IMR-90 (cell line): ENCODE data around the gene CADM4. TPM values are rescaled to one million over a fixed set of nuclear protein-coding genes. Genes with fewer than 3 reads are reported as not detected.

Source experiments
- ATAC-seq: fragments of 200-7000 bp; cut with Tn5 transposase; 2 replicates; pipeline ENCODE4 v1.9.1; 2020; ENCODE audit warnings: low read depth, mild to moderate bottlenecking, moderate library complexity
- BruUV-seq: library from RNA; stranded (reverse); fragments of 400-500 nt; replicated peaks from 2 replicates; lab custom pipeline; 2021; lab: Mats Ljungman, UMichigan
- CTCF ChIA-PET: fragments of 300-600 bp; formaldehyde crosslinking; extraction: SDS; loops from one replicate; lab custom pipeline; 2021; ENCODE audit warnings: antibody characterized with exemption; lab: Yijun Ruan, JAX
- POLR2A ChIA-PET: fragments of 300-600 bp; sonication (Branson Sonifier 250); formaldehyde crosslinking; loops from one replicate; lab custom pipeline; 2022; ENCODE audit warnings: antibody characterized with exemption; ENCODE audit not compliant: unreplicated experiment; lab: Charles Lee
- DNase-seq: peaks from one replicate; pipeline ENCODE4 v3.0.0; 2013
- H2AFZ ChIP-seq: replicated peaks from 2 replicates; pipeline ENCODE3; 2013; ENCODE audit warnings: low read length, mild to moderate bottlenecking; ENCODE audit not compliant: poor library complexity
- H2AK5ac ChIP-seq: 2 replicates; pipeline ENCODE4 v1.6.1; 2013; ENCODE audit warnings: low read depth, low read length, inconsistent platforms
- H2AK9ac ChIP-seq: replicated peaks from 2 replicates; pipeline ENCODE3; 2013; ENCODE audit warnings: mild to moderate bottlenecking, low read depth, low read length, moderate library complexity; ENCODE audit not compliant: poor library complexity
- H2BK120ac ChIP-seq: 2 replicates; pipeline ENCODE4 v1.6.1; 2013; ENCODE audit warnings: low read depth, low read length, inconsistent platforms
- H2BK15ac ChIP-seq: 3 replicates; pipeline ENCODE4 v1.6.1; 2013; ENCODE audit warnings: low read depth, low read length, inconsistent platforms
- H2BK20ac ChIP-seq: 2 replicates; pipeline ENCODE4 v1.6.1; 2013; ENCODE audit warnings: low read depth, mild to moderate bottlenecking, inconsistent platforms, low read length, moderate library complexity
- H2BK5ac ChIP-seq: 2 replicates; pipeline ENCODE4 v1.6.1; 2013; ENCODE audit warnings: mild to moderate bottlenecking, low read depth, low read length, inconsistent platforms; ENCODE audit not compliant: poor library complexity, severe bottlenecking
- H3K14ac ChIP-seq: replicated peaks from 2 replicates; pipeline ENCODE4 v1.6.1; 2013; ENCODE audit warnings: low read depth, low read length, inconsistent platforms
- H3K18ac ChIP-seq: 2 replicates; pipeline ENCODE4 v1.6.1; 2013; ENCODE audit warnings: low read depth, low read length, control low read depth
- H3K23ac ChIP-seq: 2 replicates; pipeline ENCODE4 v1.6.1; 2013; ENCODE audit warnings: low read depth, low read length, inconsistent platforms
- H3K27ac ChIP-seq: 2 replicates; pipeline ENCODE4 v1.5.1; 2013; ENCODE audit warnings: mild to moderate bottlenecking, control low read depth, low read length; ENCODE audit not compliant: insufficient read depth
- H3K27me3 ChIP-seq: 2 replicates; pipeline ENCODE4 v1.6.1; 2013; ENCODE audit warnings: low read length; ENCODE audit not compliant: control insufficient read depth, insufficient read depth
- H3K36me3 ChIP-seq: 2 replicates; pipeline ENCODE4 v1.6.1; 2013; ENCODE audit warnings: low read length, mixed read lengths; ENCODE audit not compliant: control insufficient read depth, insufficient read depth
- H3K4ac ChIP-seq: 2 replicates; pipeline ENCODE4 v1.6.1; 2013; ENCODE audit warnings: low read depth, low read length, inconsistent platforms
- H3K4me1 ChIP-seq: 2 replicates; pipeline ENCODE4 v1.6.1; 2013; ENCODE audit warnings: low read length, mixed read lengths; ENCODE audit not compliant: control insufficient read depth, insufficient read depth
- H3K4me2 ChIP-seq: 2 replicates; pipeline ENCODE4 v1.6.1; 2013; ENCODE audit warnings: low read depth, mild to moderate bottlenecking, control low read depth, low read length, moderate library complexity
- H3K4me3 ChIP-seq: 2 replicates; pipeline ENCODE4 v1.5.1; 2013; ENCODE audit warnings: low read depth, mild to moderate bottlenecking, control low read depth, low read length, moderate library complexity; ENCODE audit not compliant: insufficient read depth
- H3K56ac ChIP-seq: 2 replicates; pipeline ENCODE4 v1.6.1; 2013; ENCODE audit warnings: low read length, inconsistent platforms; ENCODE audit not compliant: insufficient read depth; ENCODE audit errors: extremely low read depth
- H3K79me1 ChIP-seq, 2 experiments: 2 replicates each; pipeline ENCODE4 v1.6.1; 2013; ENCODE audit warnings: low read length in 2 of 2, inconsistent platforms in 1 of 2, low read depth in 1 of 2
- H3K9ac ChIP-seq: 2 replicates; pipeline ENCODE4 v1.6.1; 2013; ENCODE audit warnings: low read depth, low read length, control low read depth
- H3K9me1 ChIP-seq: 2 replicates; pipeline ENCODE4 v1.6.1; 2013; ENCODE audit warnings: low read length, inconsistent platforms; ENCODE audit not compliant: insufficient read depth
- H3K9me3 ChIP-seq: 2 replicates; pipeline ENCODE4 v1.6.1; 2013; ENCODE audit warnings: low read length; ENCODE audit not compliant: control insufficient read depth, insufficient read depth
- H4K20me1 ChIP-seq: 2 replicates; pipeline ENCODE4 v1.6.1; 2013; ENCODE audit warnings: low read length, inconsistent platforms; ENCODE audit not compliant: insufficient read depth
- H4K5ac ChIP-seq: 2 replicates; pipeline ENCODE4 v1.6.1; 2013; ENCODE audit warnings: mild to moderate bottlenecking, low read depth, low read length, control low read depth
- H4K8ac ChIP-seq, 2 experiments: 2 replicates each; pipeline ENCODE4 v1.6.1; 2013; ENCODE audit warnings: low read depth in 2 of 2, low read length in 2 of 2, control low read depth in 1 of 2, inconsistent platforms in 1 of 2
- H4K91ac ChIP-seq: 2 replicates; pipeline ENCODE4 v1.6.1; 2013; ENCODE audit warnings: low read depth, low read length, inconsistent platforms; ENCODE audit not compliant: insufficient read depth
- BHLHE40 ChIP-seq: fragments of 150-350 bp; IDR thresholded peaks from 2 replicates; pipeline ENCODE4 v1.6.1; 2016; ENCODE audit warnings: mild to moderate bottlenecking, low read depth, low read length
- CEBPB ChIP-seq: IDR thresholded peaks from 2 replicates; pipeline ENCODE4 v1.6.1; 2012; ENCODE audit warnings: low read depth, low read length, improper control_type of control experiment
- FOS ChIP-seq: fragments of 150-350 bp; IDR thresholded peaks from 2 replicates; pipeline ENCODE4 v1.6.1; 2016; ENCODE audit warnings: low read depth, low read length
- MAFK ChIP-seq: IDR thresholded peaks from 2 replicates; pipeline ENCODE4 v1.6.1; 2012; ENCODE audit warnings: low read depth, low read length, improper control_type of control experiment
- MAZ ChIP-seq: IDR thresholded peaks from 2 replicates; pipeline ENCODE4 v1.6.1; 2012; ENCODE audit warnings: low read depth, mild to moderate bottlenecking, low read length, improper control_type of control experiment, moderate library complexity, borderline replicate concordance
- MXI1 ChIP-seq: IDR thresholded peaks from 2 replicates; pipeline ENCODE4 v1.6.1; 2012; ENCODE audit warnings: low read depth, mild to moderate bottlenecking, low read length, moderate library complexity, borderline replicate concordance
- NFE2L2 ChIP-seq: fragments of 150-350 bp; IDR thresholded peaks from 2 replicates; pipeline ENCODE4 v1.6.1; 2016; ENCODE audit warnings: low read depth, mild to moderate bottlenecking, low read length
- POLR2A ChIP-seq: IDR thresholded peaks from 2 replicates; pipeline ENCODE4 v1.6.1; 2012; ENCODE audit warnings: mild to moderate bottlenecking, low read depth, low read length
- RAD21 ChIP-seq: IDR thresholded peaks from 2 replicates; pipeline ENCODE4 v1.6.1; 2012; ENCODE audit warnings: low read length, improper control_type of control experiment
- SMC3 ChIP-seq: fragments of 150-350 bp; IDR thresholded peaks from 2 replicates; pipeline ENCODE4 v1.6.1; 2016; ENCODE audit warnings: low read depth, mild to moderate bottlenecking, antibody characterized with exemption, low read length, moderate library complexity
- WGBS, 2 experiments: methylation state at CpG; one replicate each; pipeline versions ENCODE4 v1.1.5 to v1.1.7; 2013; ENCODE audit warnings: missing lambda C conversion rate in 2 of 2; ENCODE audit not compliant: insufficient read length in 1 of 2; ENCODE audit errors: extremely low coverage in 2 of 2; 5-methylcytosine and 5-hydroxymethylcytosine counted together
- dilution Hi-C: fragments of 300-500 bp; cut with HindIII; formaldehyde crosslinking; loops from one replicate; pipeline ENCODE4 v1.14.3; 2018; ENCODE audit warnings: low sequenced_read_pairs; ENCODE audit not compliant: unreplicated experiment
- in situ Hi-C: fragments of 300-500 bp; cut with MboI; formaldehyde crosslinking; loops from 3 replicates; pipeline ENCODE4 v1.14.3; 2019; ENCODE audit warnings: low sequenced_read_pairs, inconsistent platforms, mixed read lengths
- intact Hi-C: fragments of 100-400 bp; cut with micrococcal nuclease; formaldehyde crosslinking; loops from 2 replicates; pipeline ENCODE4 v1.10.0; 2022
- polyA plus RNA-seq, 3 experiments: library from polyadenylated mRNA; depleted of rRNA; stranded (reverse); fragments of >200 nt; gene quantifications; 2 replicates each; pipeline ENCODE4 v1.2.3, GENCODE V29; 2012; ENCODE audit warnings: low replicate concordance in 1 of 3
- total RNA-seq: library from RNA; depleted of rRNA; stranded (reverse); fragments of >200 nt; gene quantifications from 2 replicates; pipeline ENCODE4 v1.2.3, GENCODE V29; 2012
- TF ChIP-seq, protein P1 (sequence below): fragments of 150-350 bp; IDR thresholded peaks from 2 replicates; pipeline ENCODE4 v1.6.1; 2017; ENCODE audit warnings: mild to moderate bottlenecking, antibody characterized with exemption, low read length, low read depth
- TF ChIP-seq, protein P2 (sequence below): conservative IDR thresholded peaks from 2 replicates; pipeline ENCODE4 v1.5.1; 2012; ENCODE audit warnings: mild to moderate bottlenecking, low read depth, low read length, improper control_type of control experiment
- TF ChIP-seq, protein P3 (sequence below): fragments of 150-350 bp; IDR thresholded peaks from 2 replicates; pipeline ENCODE4 v1.6.1; 2016; ENCODE audit warnings: low read depth, mild to moderate bottlenecking, low read length, moderate library complexity, borderline replicate concordance

CADM4 gene
- total and polyA plus RNA-seq, 2 of the 4 experiments (the other 2 are of a cell fraction), result 2.0 to 4.9 TPM

DNA sequence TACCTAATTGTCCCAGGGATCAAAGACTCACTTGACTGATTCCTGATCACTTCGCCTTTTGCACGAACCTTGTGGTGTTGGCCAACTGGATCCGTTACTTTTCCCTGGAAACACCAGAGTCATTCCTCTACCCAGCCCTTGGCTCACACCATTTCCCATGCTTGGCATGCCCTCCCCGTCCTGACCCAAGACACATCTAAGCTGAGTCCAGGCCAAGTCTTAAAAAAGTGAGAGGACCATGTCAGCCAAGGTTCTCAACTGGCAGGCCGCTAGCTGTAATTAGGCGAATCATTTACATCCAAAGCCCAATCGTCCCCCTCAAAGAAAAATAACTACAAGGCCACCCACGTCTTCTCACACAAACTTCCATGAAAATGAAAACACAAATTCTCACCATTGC lies 18.8 kb upstream of the CADM4 start:
- peaks cover 65% of the 10 kb centered on the region for H3K36me3 ChIP-seq

More for the DNA sequence above, 18.8 kb upstream of the CADM4 start:
- POLR2A ChIA-PET, result no interaction called here
- Histone ChIP-seq H3K9me1 (peaks cover 7% of the 10 kb centered on the region; the same call in 1 of the 2 replicates), H3K56ac (no peak overlapping the region), H2AFZ (no peak overlapping the region), H2BK5ac (no peak overlapping the region), H3K23ac (no peak overlapping the region), H3K27me3 (no peaks in the 10 kb centered on the region), H3K14ac (no peak overlapping the region), H3K79me1 (peaks cover 39 to 65% of the 10 kb centered on the region in 2 experiments), H3K9ac (no peak overlapping the region), H3K4me3 (no peak overlapping the region), H3K27ac (no peak overlapping the region), H3K18ac (no peak overlapping the region), H2AK5ac (no peak overlapping the region), H4K20me1 (peaks cover 37% of the 10 kb centered on the region), H4K8ac (no peak overlapping the region), H3K4me1 (no peaks in the 10 kb centered on the region), H3K9me3 (peaks cover 3% of the 10 kb centered on the region; the same call in 1 of the 2 replicates), H2AK9ac (peak overlapping the region; percentile 61), H2BK20ac (no peak overlapping the region), H4K91ac (no peak overlapping the region), H3K4me2 (no peak overlapping the region), H2BK120ac (no peak overlapping the region), H3K4ac (no peak overlapping the region), H4K5ac (no peak overlapping the region), H2BK15ac (no peak overlapping the region)
- in situ Hi-C loops (no loop called here), intact Hi-C loops (no loop called here), dilution Hi-C loops (no loop called here)
- BruUV-seq, result no TSS peak
- TF ChIP-seq MAFK (no peak), SMC3 (no peak), RAD21 (no peak), MAZ (no peak), POLR2A (no peak), CEBPB (no peak), FOS (no peak), BHLHE40 (no peak), NFE2L2 (no peak), MXI1 (no peak)
- TF ChIP-seq, protein P1, sequence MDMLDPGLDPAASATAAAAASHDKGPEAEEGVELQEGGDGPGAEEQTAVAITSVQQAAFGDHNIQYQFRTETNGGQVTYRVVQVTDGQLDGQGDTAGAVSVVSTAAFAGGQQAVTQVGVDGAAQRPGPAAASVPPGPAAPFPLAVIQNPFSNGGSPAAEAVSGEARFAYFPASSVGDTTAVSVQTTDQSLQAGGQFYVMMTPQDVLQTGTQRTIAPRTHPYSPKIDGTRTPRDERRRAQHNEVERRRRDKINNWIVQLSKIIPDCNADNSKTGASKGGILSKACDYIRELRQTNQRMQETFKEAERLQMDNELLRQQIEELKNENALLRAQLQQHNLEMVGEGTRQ, result no peak
- TF ChIP-seq, protein P2, sequence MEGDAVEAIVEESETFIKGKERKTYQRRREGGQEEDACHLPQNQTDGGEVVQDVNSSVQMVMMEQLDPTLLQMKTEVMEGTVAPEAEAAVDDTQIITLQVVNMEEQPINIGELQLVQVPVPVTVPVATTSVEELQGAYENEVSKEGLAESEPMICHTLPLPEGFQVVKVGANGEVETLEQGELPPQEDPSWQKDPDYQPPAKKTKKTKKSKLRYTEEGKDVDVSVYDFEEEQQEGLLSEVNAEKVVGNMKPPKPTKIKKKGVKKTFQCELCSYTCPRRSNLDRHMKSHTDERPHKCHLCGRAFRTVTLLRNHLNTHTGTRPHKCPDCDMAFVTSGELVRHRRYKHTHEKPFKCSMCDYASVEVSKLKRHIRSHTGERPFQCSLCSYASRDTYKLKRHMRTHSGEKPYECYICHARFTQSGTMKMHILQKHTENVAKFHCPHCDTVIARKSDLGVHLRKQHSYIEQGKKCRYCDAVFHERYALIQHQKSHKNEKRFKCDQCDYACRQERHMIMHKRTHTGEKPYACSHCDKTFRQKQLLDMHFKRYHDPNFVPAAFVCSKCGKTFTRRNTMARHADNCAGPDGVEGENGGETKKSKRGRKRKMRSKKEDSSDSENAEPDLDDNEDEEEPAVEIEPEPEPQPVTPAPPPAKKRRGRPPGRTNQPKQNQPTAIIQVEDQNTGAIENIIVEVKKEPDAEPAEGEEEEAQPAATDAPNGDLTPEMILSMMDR, result no peak
- TF ChIP-seq, protein P3, sequence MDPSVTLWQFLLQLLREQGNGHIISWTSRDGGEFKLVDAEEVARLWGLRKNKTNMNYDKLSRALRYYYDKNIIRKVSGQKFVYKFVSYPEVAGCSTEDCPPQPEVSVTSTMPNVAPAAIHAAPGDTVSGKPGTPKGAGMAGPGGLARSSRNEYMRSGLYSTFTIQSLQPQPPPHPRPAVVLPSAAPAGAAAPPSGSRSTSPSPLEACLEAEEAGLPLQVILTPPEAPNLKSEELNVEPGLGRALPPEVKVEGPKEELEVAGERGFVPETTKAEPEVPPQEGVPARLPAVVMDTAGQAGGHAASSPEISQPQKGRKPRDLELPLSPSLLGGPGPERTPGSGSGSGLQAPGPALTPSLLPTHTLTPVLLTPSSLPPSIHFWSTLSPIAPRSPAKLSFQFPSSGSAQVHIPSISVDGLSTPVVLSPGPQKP, result no peak
- ATAC-seq, result no peak
- DNase-seq, result no peak
- CTCF ChIA-PET, result interaction anchor here (0.6 kb wide), 1 partner anchor 239 kb away, joined by 3 read pairs; no protein-coding TSS in a partner anchor
- WGBS, 2 experiments, result 93% methylated on average over 8 of the region's 8 CpGs; no CpG with 5 or more reads in 1 of the 2 experiments
